ENCODE results near the gene FHL2. TPM values are rescaled to one million over a fixed set of nuclear protein-coding genes. Genes with fewer than 3 reads are reported as not detected.

The FHL2 gene
- total and polyA plus RNA-seq, 2 of the 13 experiments (the other 11 are each of a cell fraction or from before 2014, with no cell fraction given), result 1.9 to 74.8 TPM

DNA sequence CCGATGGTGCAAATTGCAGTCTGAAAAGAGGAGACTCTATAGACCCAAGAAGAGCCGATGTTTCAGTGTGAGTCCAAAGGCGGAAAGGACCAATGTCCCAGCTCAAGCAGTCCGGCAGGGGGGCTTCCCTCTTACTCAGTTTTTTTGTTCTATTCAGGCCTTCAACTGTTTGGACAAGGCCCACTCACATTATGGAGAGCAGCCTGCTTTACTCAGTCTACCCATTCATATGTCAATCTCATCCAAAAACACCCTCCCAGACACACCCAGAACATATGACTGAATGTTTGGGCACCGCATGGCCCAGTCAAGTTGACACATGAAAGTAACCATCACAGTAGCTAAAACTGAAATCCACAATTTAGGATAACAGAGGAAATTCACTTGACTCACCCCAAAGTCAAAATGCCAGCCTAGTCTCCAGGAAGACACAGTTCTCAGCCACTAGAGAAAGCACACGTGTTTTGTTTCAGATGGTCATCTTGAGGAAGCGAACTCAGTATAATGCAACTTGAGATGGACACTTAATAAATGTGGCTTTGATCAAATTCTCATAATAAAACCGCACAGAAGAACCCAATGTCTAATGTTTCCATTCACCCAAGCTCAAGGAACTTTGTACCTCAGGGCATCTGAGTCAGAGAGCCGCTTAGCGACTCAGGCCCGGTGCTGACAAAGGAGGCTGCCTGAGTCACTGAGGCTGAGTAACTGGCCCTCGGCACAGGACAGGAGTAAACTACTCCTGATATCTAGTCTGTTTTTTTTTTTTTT lies 2.4 kb downstream of the FHL2 start (continued):
- TF ChIP-seq ZNF790 (CRISPR knock-in tag; IDR thresholded peaks at IDR 0.05; ENCODE audit: borderline replicate concordance) (no peak), AGO2 (optimal IDR thresholded peaks at IDR 0.05; ENCODE audit: low read depth, low read length) (no peak), ZNF451 (CRISPR knock-in tag; IDR thresholded peaks at IDR 0.05) (no peak), HNRNPL (IDR thresholded peaks at IDR 0.05; ENCODE audit: low read depth, low read length) (no peak), FIP1L1 (IDR thresholded peaks at IDR 0.05; ENCODE audit: borderline replicate concordance, insufficient read depth, low read depth, low read length) (no peak), FOSL2 (CRISPR knock-in tag; IDR thresholded peaks at IDR 0.05) (peak; percentile 90), SP5 (CRISPR knock-in tag; IDR thresholded peaks at IDR 0.05; ENCODE audit: borderline replicate concordance, low read depth) (no peak), NFYC (CRISPR knock-in tag; IDR thresholded peaks at IDR 0.05) (no peak), PHF8 (CRISPR knock-in tag; IDR thresholded peaks at IDR 0.05) (no peak), ZNF749 (CRISPR knock-in tag; IDR thresholded peaks at IDR 0.05; ENCODE audit: borderline replicate concordance) (no peak), PITX1 (CRISPR knock-in tag; IDR thresholded peaks at IDR 0.05) (no peak), CCDC6 (CRISPR knock-in tag; IDR thresholded peaks at IDR 0.05) (no peak), SOX5 (CRISPR knock-in tag; IDR thresholded peaks at IDR 0.05; ENCODE audit: borderline replicate concordance) (0 out of 2 replicates have a peak, but pooled peaks have one; percentile 11), JUNB (CRISPR knock-in tag; IDR thresholded peaks at IDR 0.05; ENCODE audit: borderline replicate concordance) (no peak), ZNF510 (CRISPR knock-in tag; IDR thresholded peaks at IDR 0.05; ENCODE audit: low read depth) (no peak)
- TF ChIP-seq, protein P1, sequence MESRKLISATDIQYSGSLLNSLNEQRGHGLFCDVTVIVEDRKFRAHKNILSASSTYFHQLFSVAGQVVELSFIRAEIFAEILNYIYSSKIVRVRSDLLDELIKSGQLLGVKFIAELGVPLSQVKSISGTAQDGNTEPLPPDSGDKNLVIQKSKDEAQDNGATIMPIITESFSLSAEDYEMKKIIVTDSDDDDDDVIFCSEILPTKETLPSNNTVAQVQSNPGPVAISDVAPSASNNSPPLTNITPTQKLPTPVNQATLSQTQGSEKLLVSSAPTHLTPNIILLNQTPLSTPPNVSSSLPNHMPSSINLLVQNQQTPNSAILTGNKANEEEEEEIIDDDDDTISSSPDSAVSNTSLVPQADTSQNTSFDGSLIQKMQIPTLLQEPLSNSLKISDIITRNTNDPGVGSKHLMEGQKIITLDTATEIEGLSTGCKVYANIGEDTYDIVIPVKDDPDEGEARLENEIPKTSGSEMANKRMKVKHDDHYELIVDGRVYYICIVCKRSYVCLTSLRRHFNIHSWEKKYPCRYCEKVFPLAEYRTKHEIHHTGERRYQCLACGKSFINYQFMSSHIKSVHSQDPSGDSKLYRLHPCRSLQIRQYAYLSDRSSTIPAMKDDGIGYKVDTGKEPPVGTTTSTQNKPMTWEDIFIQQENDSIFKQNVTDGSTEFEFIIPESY (CRISPR knock-in tag; IDR thresholded peaks at IDR 0.05), result peak; percentile 93
- TF ChIP-seq, protein P2, sequence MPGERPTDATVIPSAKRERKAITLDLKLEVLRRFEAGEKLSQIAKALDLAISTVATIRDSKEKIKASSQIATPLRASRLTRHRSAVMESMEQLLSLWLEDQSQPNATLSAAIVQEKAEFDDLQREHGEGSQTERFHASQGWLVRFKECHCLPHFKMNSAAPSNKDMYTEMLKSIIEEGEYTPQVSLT (CRISPR knock-in tag; IDR thresholded peaks at IDR 0.05; ENCODE audit: borderline replicate concordance, low read depth), result no peak
- TF ChIP-seq, protein P3, sequence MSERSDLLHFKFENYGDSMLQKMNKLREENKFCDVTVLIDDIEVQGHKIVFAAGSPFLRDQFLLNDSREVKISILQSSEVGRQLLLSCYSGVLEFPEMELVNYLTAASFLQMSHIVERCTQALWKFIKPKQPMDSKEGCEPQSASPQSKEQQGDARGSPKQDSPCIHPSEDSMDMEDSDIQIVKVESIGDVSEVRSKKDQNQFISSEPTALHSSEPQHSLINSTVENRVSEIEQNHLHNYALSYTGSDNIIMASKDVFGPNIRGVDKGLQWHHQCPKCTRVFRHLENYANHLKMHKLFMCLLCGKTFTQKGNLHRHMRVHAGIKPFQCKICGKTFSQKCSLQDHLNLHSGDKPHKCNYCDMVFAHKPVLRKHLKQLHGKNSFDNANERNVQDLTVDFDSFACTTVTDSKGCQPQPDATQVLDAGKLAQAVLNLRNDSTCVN (CRISPR knock-in tag; IDR thresholded peaks at IDR 0.05; ENCODE audit: borderline replicate concordance), result no peak
- TF ChIP-seq, protein P4, sequence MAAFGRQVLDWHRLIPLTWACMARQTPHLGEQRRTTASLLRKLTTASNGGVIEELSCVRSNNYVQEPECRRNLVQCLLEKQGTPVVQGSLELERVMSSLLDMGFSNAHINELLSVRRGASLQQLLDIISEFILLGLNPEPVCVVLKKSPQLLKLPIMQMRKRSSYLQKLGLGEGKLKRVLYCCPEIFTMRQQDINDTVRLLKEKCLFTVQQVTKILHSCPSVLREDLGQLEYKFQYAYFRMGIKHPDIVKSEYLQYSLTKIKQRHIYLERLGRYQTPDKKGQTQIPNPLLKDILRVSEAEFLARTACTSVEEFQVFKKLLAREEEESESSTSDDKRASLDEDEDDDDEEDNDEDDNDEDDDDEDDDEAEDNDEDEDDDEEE (CRISPR knock-in tag; IDR thresholded peaks at IDR 0.05), result no peak

Measured in HepG2 (cell line).